H1 (cell line): ENCODE results near the gene ABCA9. TPM values are rescaled to one million over a fixed set of nuclear protein-coding genes. Genes with fewer than 3 reads are reported as not detected.

ENCODE experiments used
- CTCF ChIA-PET: fragments of 300-600 bp; sonication (Branson Sonifier 250); formaldehyde crosslinking; loops from one replicate; lab custom pipeline; 2021; ENCODE audit not compliant: partially characterized antibody; lab: Charles Lee
- POLR2A ChIA-PET: fragments of 300-600 bp; sonication (Branson Sonifier 250); formaldehyde crosslinking; loops from one replicate; lab custom pipeline; 2021; ENCODE audit warnings: inconsistent platforms; ENCODE audit not compliant: partially characterized antibody; lab: Charles Lee
- DNase-seq, 2 experiments: peaks; one replicate each; pipeline versions ENCODE4 v3.0.0 to v3.0.0-alpha.2; 2010 to 2022; ENCODE audit warnings: low spot score in 2 of 2, low read depth in 1 of 2, mixed read lengths in 1 of 2
- FAIRE-seq: peaks from 2 replicates; lab custom pipeline; 2011; peaks lifted over from hg19 to GRCh38; lab: Jason Lieb, UNC
- H2AFZ ChIP-seq: 2 replicates; pipeline ENCODE4 v1.8.1; 2012; ENCODE audit warnings: low read length, inconsistent platforms
- H2AK5ac ChIP-seq: 2 replicates; pipeline ENCODE4 v1.6.1; 2013; ENCODE audit warnings: low read depth, low read length
- H2BK120ac ChIP-seq: replicated peaks from 2 replicates; pipeline ENCODE3; 2013; ENCODE audit warnings: low read depth, low read length, inconsistent platforms
- H2BK12ac ChIP-seq: 2 replicates; pipeline ENCODE4 v1.6.1; 2013; ENCODE audit warnings: low read depth, low read length
- H2BK15ac ChIP-seq: 2 replicates; pipeline ENCODE4 v1.6.1; 2013; ENCODE audit warnings: low read length
- H2BK20ac ChIP-seq: 2 replicates; pipeline ENCODE4 v1.6.1; 2013; ENCODE audit warnings: low read length
- H2BK5ac ChIP-seq: 2 replicates; pipeline ENCODE4 v1.6.1; 2013; ENCODE audit warnings: low read depth, low read length
- H3K14ac ChIP-seq: 2 replicates; pipeline ENCODE4 v1.6.1; 2013; ENCODE audit warnings: inconsistent platforms; ENCODE audit not compliant: insufficient read length
- H3K18ac ChIP-seq: 2 replicates; pipeline ENCODE4 v1.6.1; 2013; ENCODE audit warnings: low read length; ENCODE audit errors: extremely low read depth
- H3K23ac ChIP-seq: 2 replicates; pipeline ENCODE4 v1.6.1; 2013; ENCODE audit warnings: inconsistent platforms; ENCODE audit not compliant: insufficient read length
- H3K23me2 ChIP-seq: 2 replicates; pipeline ENCODE4 v1.6.1; 2013; ENCODE audit warnings: low read depth, low read length
- H3K27ac ChIP-seq: 2 replicates; pipeline ENCODE4 v1.6.1; 2011; ENCODE audit warnings: low read depth, low read length, inconsistent platforms
- H3K27me3 ChIP-seq, 4 experiments: replicated peaks in 1 of 4; 1 replicate in 1 of 4; 2 replicates in 3 of 4; pipeline versions ENCODE4 v1.6.1 to v1.8.1; 2011 to 2013; ENCODE audit warnings: low read length in 3 of 4, mild to moderate bottlenecking in 3 of 4, inconsistent platforms in 2 of 4, mixed read lengths in 2 of 4, moderate library complexity in 1 of 4; ENCODE audit not compliant: control insufficient read depth in 3 of 4, insufficient read depth in 3 of 4; ENCODE audit errors: extremely low read depth in 1 of 4
- H3K36me3 ChIP-seq, 4 experiments: 2 replicates each; pipeline versions ENCODE4 v1.6.1 to v1.8.1; 2011 to 2013; ENCODE audit warnings: mild to moderate bottlenecking in 4 of 4, low read length in 3 of 4, moderate library complexity in 2 of 4, control low read depth in 1 of 4, inconsistent platforms in 1 of 4; ENCODE audit not compliant: insufficient read depth in 4 of 4, control insufficient read depth in 2 of 4
- H3K4ac ChIP-seq: replicated peaks from 2 replicates; pipeline ENCODE3; 2013; ENCODE audit warnings: low read length, low read depth, mixed read lengths, inconsistent platforms; ENCODE audit not compliant: insufficient read length
- H3K4me1 ChIP-seq, 4 experiments: replicated peaks in 1 of 4; 1 replicate in 1 of 4; 2 replicates in 3 of 4; pipeline versions ENCODE4 v1.6.1 to v1.8.1; 2011 to 2013; ENCODE audit warnings: low read length in 3 of 4, inconsistent platforms in 2 of 4, mixed read lengths in 1 of 4; ENCODE audit not compliant: insufficient read depth in 4 of 4, control insufficient read depth in 3 of 4
- H3K4me2 ChIP-seq, 2 experiments: 2 replicates each; pipeline versions ENCODE4 v1.6.1 to v1.8.1; 2011 to 2013; ENCODE audit warnings: low read depth in 2 of 2, low read length in 2 of 2, control low read depth in 1 of 2, inconsistent platforms in 1 of 2, mild to moderate bottlenecking in 1 of 2; ENCODE audit not compliant: insufficient read depth in 1 of 2
- H3K4me3 ChIP-seq, 4 experiments: fragments of 200-600, 300-600 bp in 1 of 4; sonication (generic), shearing (Covaris generic), sonication (Bioruptor Twin) in 1 of 4; 2 replicates each; pipeline versions ENCODE4 v1.5.1 to v1.8.1; 2011 to 2016; ENCODE audit warnings: low read length in 4 of 4, low read depth in 3 of 4, control low read depth in 2 of 4, inconsistent platforms in 2 of 4, mild to moderate bottlenecking in 2 of 4, mixed read lengths in 1 of 4, moderate library complexity in 1 of 4; ENCODE audit not compliant: insufficient read depth in 2 of 4; ENCODE audit errors: extremely low read depth in 1 of 4
- H3K56ac ChIP-seq: replicated peaks from 2 replicates; pipeline ENCODE3; 2013; ENCODE audit warnings: low read depth, mild to moderate bottlenecking, mixed read lengths, low read length, inconsistent platforms; ENCODE audit not compliant: insufficient read length
- H3K79me1 ChIP-seq: 2 replicates; pipeline ENCODE4 v1.6.1; 2013; ENCODE audit warnings: low read depth, low read length, control low read depth
- H3K79me2 ChIP-seq, 2 experiments: 2 replicates each; pipeline versions ENCODE4 v1.6.1 to v1.8.1; 2012 to 2013; ENCODE audit warnings: low read length in 2 of 2, mild to moderate bottlenecking in 2 of 2, inconsistent platforms in 1 of 2; ENCODE audit not compliant: insufficient read depth in 2 of 2, control insufficient read depth in 1 of 2
- H3K9ac ChIP-seq, 4 experiments: replicated peaks in 1 of 4; 1 replicate in 1 of 4; 2 replicates in 3 of 4; pipeline versions ENCODE4 v1.6.1 to v1.8.1; 2011 to 2013; ENCODE audit warnings: low read depth in 3 of 4, low read length in 3 of 4, control low read depth in 2 of 4, mild to moderate bottlenecking in 2 of 4, moderate library complexity in 2 of 4, inconsistent platforms in 1 of 4; ENCODE audit errors: extremely low read depth in 1 of 4
- H3K9me3 ChIP-seq, 2 experiments: 2 replicates each; pipeline versions ENCODE4 v1.6.1 to v1.8.1; 2012 to 2013; ENCODE audit warnings: mild to moderate bottlenecking in 2 of 2, moderate library complexity in 2 of 2, control low read depth in 1 of 2, inconsistent platforms in 1 of 2, low read depth in 1 of 2, low read length in 1 of 2, mixed read lengths in 1 of 2; ENCODE audit not compliant: insufficient read depth in 2 of 2
- H4K20me1 ChIP-seq, 2 experiments: replicated peaks in 1 of 2; 2 replicates each; pipeline versions ENCODE3 to v1.8.1; 2011 to 2013; ENCODE audit warnings: inconsistent platforms in 2 of 2, low read length in 2 of 2, mild to moderate bottlenecking in 1 of 2; ENCODE audit not compliant: insufficient read depth in 2 of 2, control insufficient read depth in 1 of 2
- H4K5ac ChIP-seq: 2 replicates; pipeline ENCODE4 v1.6.1; 2013; ENCODE audit warnings: low read length, low read depth, mixed read lengths, inconsistent platforms; ENCODE audit not compliant: insufficient read length
- H4K8ac ChIP-seq: 2 replicates; pipeline ENCODE4 v1.8.0; 2013; ENCODE audit warnings: mild to moderate bottlenecking, moderate library complexity, low read length, inconsistent platforms; ENCODE audit not compliant: insufficient read depth; ENCODE audit errors: extremely low read depth
- H4K91ac ChIP-seq: replicated peaks from 2 replicates; pipeline ENCODE3; 2013; ENCODE audit warnings: low read length, mixed read lengths, inconsistent platforms; ENCODE audit not compliant: insufficient read length
- CBX8 ChIP-seq: fragments of 300-800, 300-1000 bp; sonication (generic); IDR thresholded peaks from 2 replicates; pipeline ENCODE4 v1.7.1; 2016; ENCODE audit warnings: low read depth, low read length, borderline replicate concordance
- CHD2 ChIP-seq: IDR thresholded peaks from 2 replicates; pipeline ENCODE4 v1.6.1; 2012; ENCODE audit warnings: low read length, improper control_type of control experiment
- GTF2F1 ChIP-seq: IDR thresholded peaks from 2 replicates; pipeline ENCODE4 v1.6.1; 2012; ENCODE audit warnings: low read depth, low read length, improper control_type of control experiment, borderline replicate concordance
- JUND ChIP-seq: IDR thresholded peaks from 2 replicates; pipeline ENCODE4 v1.6.1; 2011; ENCODE audit warnings: mild to moderate bottlenecking, improper control_type of control experiment, low read length
- KDM1A ChIP-seq: fragments of 200-600, 300-600 bp; sonication (generic); IDR thresholded peaks from 2 replicates; pipeline ENCODE4 v1.7.1; 2016; ENCODE audit warnings: mild to moderate bottlenecking, low read length, borderline replicate concordance
- POLR2AphosphoS5 ChIP-seq: IDR thresholded peaks from 2 replicates; pipeline ENCODE4 v1.6.1; 2011; ENCODE audit warnings: low read depth, low read length
- RXRA ChIP-seq: IDR thresholded peaks from 2 replicates; pipeline ENCODE4 v1.6.1; 2011; ENCODE audit warnings: low read depth, mild to moderate bottlenecking, low read length, moderate library complexity; ENCODE audit not compliant: insufficient read depth
- SP2 ChIP-seq: IDR thresholded peaks from 2 replicates; pipeline ENCODE4 v1.6.1; 2012; ENCODE audit warnings: mild to moderate bottlenecking, low read length, inconsistent platforms
- TAF1 ChIP-seq: IDR thresholded peaks from 2 replicates; pipeline ENCODE4 v1.6.1; 2011; ENCODE audit warnings: mild to moderate bottlenecking, low read depth, low read length
- TEAD4 ChIP-seq: IDR thresholded peaks from 2 replicates; pipeline ENCODE4 v1.6.1; 2012; ENCODE audit warnings: low read depth, low read length, inconsistent platforms, mixed read lengths
- USF2 ChIP-seq: IDR thresholded peaks from 2 replicates; pipeline ENCODE4 v1.6.1; 2011; ENCODE audit warnings: low read length, improper control_type of control experiment
- WGBS, 2 experiments: shearing (Covaris generic) in 1 of 2; methylation state at CpG; one replicate each; pipeline versions ENCODE4 v1.1.6 to v1.1.7; 2013 to 2015; ENCODE audit warnings: low lambda C conversion rate in 2 of 2, mixed read lengths in 2 of 2, inconsistent platforms in 1 of 2, low coverage in 1 of 2, missing lambda C conversion rate in 1 of 2; ENCODE audit not compliant: insufficient replicate concordance in 2 of 2, insufficient coverage in 1 of 2, insufficient read length in 1 of 2; ENCODE audit errors: extremely low coverage in 1 of 2, missing lambda C conversion rate in 1 of 2; 5-methylcytosine and 5-hydroxymethylcytosine counted together
- polyA plus RNA-seq, 7 experiments: library from polyadenylated mRNA; depleted of rRNA in 3 of 7; stranded (reverse) in 5 of 7; unstranded in 2 of 7; fragments of >200 nt in 5 of 7; fragments of 200-250 nt in 2 of 7; gene quantifications; 1 replicate in 5 of 7; 2 replicates in 1 of 7; 4 replicates in 1 of 7; pipeline versions ENCODE4 v1.2.1 to v1.2.3, GENCODE V29; 2011 to 2013; ENCODE audit warnings: missing spikeins in 2 of 7, mixed read lengths in 2 of 7
- total RNA-seq: library from RNA; stranded (reverse); fragmentation: NEBNext Ultra II Directional; extraction: Animal tissue kit (Norgen Biotek cat#: 25700); gene quantifications from 2 replicates; pipeline ENCODE4 v1.2.1, GENCODE V29; 2021

Gene ABCA9
- total and polyA plus RNA-seq, 2 of the 8 experiments (the other 6 are each of a cell fraction or from before 2014, with no cell fraction given) = not detected

- FAIRE-seq (no peak), DNase-seq (no peak)
- H3K56ac ChIP-seq = no peak overlapping the region
- H3K23ac ChIP-seq = no peak overlapping the region
- no peak overlapping the region for H3K18ac ChIP-seq
- ChIA-PET POLR2A (no interaction called here), CTCF (interaction anchor here (1.0 to 1.1 kb wide), 2 partner anchors 16 to 24 kb away, joined by 3 read pairs; no protein-coding TSS in a partner anchor)
- no peak overlapping the region for H3K4ac ChIP-seq
- no peaks in the 10 kb centered on the region for H3K9me3 ChIP-seq
- peaks cover 0 to 5% (median 0%) of the 10 kb centered on the region in 4 experiments; a peak in 1 of 7 replicates for H3K4me1 ChIP-seq
- H3K9ac ChIP-seq = no peak overlapping the region
- H2AFZ ChIP-seq = no peak overlapping the region
- H4K91ac ChIP-seq = no peak overlapping the region
- no peak overlapping the region for H2BK120ac ChIP-seq
- no peak overlapping the region for H4K5ac ChIP-seq
- no peak overlapping the region for H3K27ac ChIP-seq
- H3K36me3 ChIP-seq = no peaks in the 10 kb centered on the region
- no peak overlapping the region for H3K4me3 ChIP-seq
- H3K4me2 ChIP-seq = no peak overlapping the region
- WGBS, 2 experiments = 91% methylated on average over 4 of the region's 4 CpGs; no CpG with 5 or more reads in 1 of the 2 experiments
- H2BK12ac ChIP-seq = no peak overlapping the region
- no peak overlapping the region for H4K8ac ChIP-seq
- H2BK20ac ChIP-seq = no peak overlapping the region
- H2BK15ac ChIP-seq = no peak overlapping the region
- H3K79me2 ChIP-seq = no peaks in the 10 kb centered on the region
- no peaks in the 10 kb centered on the region for H3K23me2 ChIP-seq
- H4K20me1 ChIP-seq = no peaks in the 10 kb centered on the region
- no peak overlapping the region for H3K14ac ChIP-seq
- no peak overlapping the region for H2AK5ac ChIP-seq
- H2BK5ac ChIP-seq = no peak overlapping the region
- H3K79me1 ChIP-seq = no peaks in the 10 kb centered on the region
- peaks cover 0 to 1% (median 0%) of the 10 kb centered on the region in 4 experiments; a peak in 1 of 7 replicates for H3K27me3 ChIP-seq
- no peak for TF ChIP-seq CHD2
- no peak for TF ChIP-seq GTF2F1
- no peak for TF ChIP-seq RXRA
- TF ChIP-seq KDM1A = no peak
- no peak for TF ChIP-seq TEAD4
- no peak for TF ChIP-seq SP2
- no peak for TF ChIP-seq JUND
- TF ChIP-seq USF2 = no peak
- no peak for TF ChIP-seq POLR2AphosphoS5
- no peak for TF ChIP-seq TAF1
- TF ChIP-seq CBX8 = no peak
Observed at GRCh38 chr17:68927516-68927915, 133.2 kb downstream of the ABCA9 start.
